Measurements from ENCODE around the gene GPBP1L1. TPM values are rescaled to one million over a fixed set of nuclear protein-coding genes. Genes with fewer than 3 reads are reported as not detected.

The GPBP1L1 gene
- total and polyA plus RNA-seq, 2 donors (not counting 1 experiment from before 2014, with no cell fraction given): 77.2 to 104 TPM

- Histone ChIP-seq H4K20me1 (ENCODE audit: control insufficient read depth, extremely low read depth, insufficient read depth, low read length) (no peaks in the 10 kb centered on the region), H3K4me1 (ENCODE audit: control insufficient read depth, extremely low read depth, insufficient read depth, low read length) (no peaks in the 10 kb centered on the region), H3K79me2 (ENCODE audit: control insufficient read depth, insufficient read depth, low read length) (peaks cover 40% of the 10 kb centered on the region), H3K9me3 (ENCODE audit: control insufficient read depth, insufficient read depth, low read depth, low read length) (no peaks in the 10 kb centered on the region), H3K4me3 (replicated peaks in 1 of 4; ENCODE audit: control extremely low read depth in 1 of 4, insufficient read depth in 1 of 4, low read depth in 3 of 4, low read length in 4 of 4) (no peak overlapping the region), H3K9ac (ENCODE audit: insufficient read depth, low read length) (no peak overlapping the region), H3K36me3 (ENCODE audit: control insufficient read depth, insufficient read depth, low read length) (peaks cover 2% of the 10 kb centered on the region), H2AFZ (ENCODE audit: low read length) (no peak overlapping the region), H3K27me3 (ENCODE audit: control insufficient read depth, insufficient read depth, low read length) (no peaks in the 10 kb centered on the region), H3K27ac (ENCODE audit: insufficient read depth, low read length) (no peak overlapping the region), H3K4me2 (ENCODE audit: extremely low read depth, insufficient read depth, low read length) (no peak overlapping the region)
- no peak for TF ChIP-seq CTCF (conservative IDR thresholded peaks at IDR 0.05 in 1 of 2, IDR thresholded peaks at IDR 0.05 in 1 of 2; ENCODE audit: low read depth in 1 of 2, low read length in 2 of 2)
- no peak for TF ChIP-seq EZH2 (IDR thresholded peaks at IDR 0.05; ENCODE audit: low read length, missing control alignments)
- DNase-seq (ENCODE audit: low read depth in 2 of 2): no peak
Measured at GRCh38 chr1:45594412-45594811, 91.9 kb downstream of the GPBP1L1 start.

DNA sequence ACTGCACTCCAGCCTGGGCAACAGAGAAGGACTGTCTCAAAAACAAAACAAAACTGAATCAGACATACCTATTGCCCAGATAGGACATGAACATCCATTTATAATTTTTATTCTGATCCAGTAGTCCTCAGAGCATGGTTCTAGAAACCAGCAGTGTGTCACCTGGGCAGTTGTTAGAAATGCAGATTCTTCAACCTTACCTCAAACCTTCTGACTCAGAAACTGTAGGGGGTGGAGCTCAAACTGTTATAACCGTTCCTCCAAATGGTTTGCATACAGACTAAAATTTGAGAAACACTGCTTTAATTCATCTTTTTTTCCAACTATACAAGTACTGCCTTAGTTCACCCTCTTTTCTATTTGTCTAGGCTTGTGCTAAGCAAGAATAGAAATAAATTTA lies 96.5 kb downstream of the GPBP1L1 start:
- no peaks in the 10 kb centered on the region for H4K20me1 ChIP-seq (ENCODE audit: control insufficient read depth, extremely low read depth, insufficient read depth, low read length)
- H2AFZ ChIP-seq (ENCODE audit: low read length): no peak overlapping the region
- no peaks in the 10 kb centered on the region for H3K27me3 ChIP-seq (ENCODE audit: control insufficient read depth, insufficient read depth, low read length)
- H3K4me1 ChIP-seq (ENCODE audit: control insufficient read depth, extremely low read depth, insufficient read depth, low read length): peaks cover 5% of the 10 kb centered on the region
- H3K27ac ChIP-seq (ENCODE audit: insufficient read depth, low read length): no peak overlapping the region
- peaks cover 69% of the 10 kb centered on the region for H3K79me2 ChIP-seq (ENCODE audit: control insufficient read depth, insufficient read depth, low read length)
- TF ChIP-seq CTCF (conservative IDR thresholded peaks at IDR 0.05 in 1 of 2, IDR thresholded peaks at IDR 0.05 in 1 of 2; ENCODE audit: low read depth in 1 of 2, low read length in 2 of 2) (no peak), EZH2 (IDR thresholded peaks at IDR 0.05; ENCODE audit: low read length, missing control alignments) (no peak)
- no peaks in the 10 kb centered on the region for H3K9me3 ChIP-seq (ENCODE audit: control insufficient read depth, insufficient read depth, low read depth, low read length)
- no peak overlapping the region for H3K4me2 ChIP-seq (ENCODE audit: extremely low read depth, insufficient read depth, low read length)
- H3K9ac ChIP-seq (ENCODE audit: insufficient read depth, low read length): no peak overlapping the region
- DNase-seq (ENCODE audit: low read depth in 2 of 2): no peak
- no peak overlapping the region for H3K4me3 ChIP-seq (replicated peaks in 1 of 4; ENCODE audit: control extremely low read depth in 1 of 4, insufficient read depth in 1 of 4, low read depth in 3 of 4, low read length in 4 of 4)
- H3K36me3 ChIP-seq (ENCODE audit: control insufficient read depth, insufficient read depth, low read length): peaks cover 2% of the 10 kb centered on the region

GRCh38 chr1:45586769-45587168 lies 99.6 kb downstream of the GPBP1L1 start:
- no peaks in the 10 kb centered on the region for H3K36me3 ChIP-seq (ENCODE audit: control insufficient read depth, insufficient read depth, low read length)
- H3K9me3 ChIP-seq (ENCODE audit: control insufficient read depth, insufficient read depth, low read depth, low read length): no peaks in the 10 kb centered on the region

More at GRCh38 chr1:45586769-45587168, 99.6 kb downstream of the GPBP1L1 start:
- H3K27ac ChIP-seq (ENCODE audit: insufficient read depth, low read length): no peak overlapping the region
- peak overlapping the region; percentile 81 for H3K4me2 ChIP-seq (ENCODE audit: extremely low read depth, insufficient read depth, low read length)
- H2AFZ ChIP-seq (ENCODE audit: low read length): no peak overlapping the region
- H3K27me3 ChIP-seq (ENCODE audit: control insufficient read depth, insufficient read depth, low read length): no peaks in the 10 kb centered on the region
- TF ChIP-seq CTCF (conservative IDR thresholded peaks at IDR 0.05 in 1 of 2, IDR thresholded peaks at IDR 0.05 in 1 of 2; ENCODE audit: low read depth in 1 of 2, low read length in 2 of 2): no peak
- no peak for TF ChIP-seq EZH2 (IDR thresholded peaks at IDR 0.05; ENCODE audit: low read length, missing control alignments)
- peaks cover 73% of the 10 kb centered on the region for H3K79me2 ChIP-seq (ENCODE audit: control insufficient read depth, insufficient read depth, low read length)
- H3K9ac ChIP-seq (ENCODE audit: insufficient read depth, low read length): no peak overlapping the region
- H4K20me1 ChIP-seq (ENCODE audit: control insufficient read depth, extremely low read depth, insufficient read depth, low read length): no peaks in the 10 kb centered on the region
- DNase-seq (ENCODE audit: low read depth in 2 of 2): no peak
- peaks cover 5% of the 10 kb centered on the region for H3K4me1 ChIP-seq (ENCODE audit: control insufficient read depth, extremely low read depth, insufficient read depth, low read length)
- H3K4me3 ChIP-seq (replicated peaks in 1 of 4; ENCODE audit: control extremely low read depth in 1 of 4, insufficient read depth in 1 of 4, low read depth in 3 of 4, low read length in 4 of 4): peak overlapping the region in 3 of 4 experiments; percentile 39 to 100 (median 48)

All from fibroblast of lung (primary cell).